BLaER1 (cell line): ENCODE data around the gene TUBD1.
"Not testable (repeated sequence)": the region's sequence is repeated elsewhere in the genome, so short reads cannot be mapped to it uniquely, and the experiment has no call there.

ENCODE experiments used
- H3K27ac ChIP-seq: shearing (Covaris generic); formaldehyde crosslinking; 2 replicates; pipeline ENCODE4 v1.8.1; 2022
- H3K27me3 ChIP-seq: shearing (Covaris generic); formaldehyde crosslinking; 2 replicates; pipeline ENCODE4 v1.8.1; 2022
- H3K36me3 ChIP-seq: shearing (Covaris generic); formaldehyde crosslinking; 2 replicates; pipeline ENCODE4 v1.8.1; 2022
- H3K4me1 ChIP-seq: shearing (Covaris generic); formaldehyde crosslinking; 2 replicates; pipeline ENCODE4 v1.8.1; 2022
- H3K4me2 ChIP-seq: shearing (Covaris generic); formaldehyde crosslinking; 2 replicates; pipeline ENCODE4 v1.8.1; 2022
- H3K4me3 ChIP-seq: shearing (Covaris generic); formaldehyde crosslinking; 2 replicates; pipeline ENCODE4 v1.8.1; 2022
- H3K9ac ChIP-seq: shearing (Covaris generic); formaldehyde crosslinking; 2 replicates; pipeline ENCODE4 v1.8.1; 2022
- H3K9me3 ChIP-seq: shearing (Covaris generic); formaldehyde crosslinking; 2 replicates; pipeline ENCODE4 v1.8.1; 2022
- H4K20me1 ChIP-seq: shearing (Covaris generic); formaldehyde crosslinking; 2 replicates; pipeline ENCODE4 v1.8.1; 2022
- Cebpa-rat ChIP-seq: shearing (Covaris generic); IDR thresholded peaks from 2 replicates; pipeline ENCODE4 v1.8.1; 2022

Gene TUBD1

GRCh38 chr17:59877965-59878364 lies 14.8 kb downstream of the TUBD1 start:
- no peak for TF ChIP-seq Cebpa-rat
- H3K36me3 ChIP-seq = peaks cover 94% of the 10 kb centered on the region

GRCh38 chr17:59876107-59876506 lies 16.6 kb downstream of the TUBD1 start:
- Histone ChIP-seq H3K36me3 (peaks cover 96% of the 10 kb centered on the region), H3K27ac (no peak overlapping the region), H3K4me2 (no peak overlapping the region), H3K27me3 (no peaks in the 10 kb centered on the region), H3K4me3 (no peak overlapping the region), H4K20me1 (no peaks in the 10 kb centered on the region), H3K9me3 (no peaks in the 10 kb centered on the region), H3K4me1 (no peaks in the 10 kb centered on the region), H3K9ac (no peak overlapping the region)
- TF ChIP-seq Cebpa-rat = no peak

More at GRCh38 chr17:59877965-59878364, 14.8 kb downstream of the TUBD1 start:
- Histone ChIP-seq H3K4me1 (no peaks in the 10 kb centered on the region), H3K27ac (no peak overlapping the region), H3K27me3 (no peaks in the 10 kb centered on the region), H3K9me3 (no peaks in the 10 kb centered on the region), H3K4me3 (no peak overlapping the region), H4K20me1 (no peaks in the 10 kb centered on the region), H3K4me2 (no peak overlapping the region), H3K9ac (no peak overlapping the region)

DNA sequence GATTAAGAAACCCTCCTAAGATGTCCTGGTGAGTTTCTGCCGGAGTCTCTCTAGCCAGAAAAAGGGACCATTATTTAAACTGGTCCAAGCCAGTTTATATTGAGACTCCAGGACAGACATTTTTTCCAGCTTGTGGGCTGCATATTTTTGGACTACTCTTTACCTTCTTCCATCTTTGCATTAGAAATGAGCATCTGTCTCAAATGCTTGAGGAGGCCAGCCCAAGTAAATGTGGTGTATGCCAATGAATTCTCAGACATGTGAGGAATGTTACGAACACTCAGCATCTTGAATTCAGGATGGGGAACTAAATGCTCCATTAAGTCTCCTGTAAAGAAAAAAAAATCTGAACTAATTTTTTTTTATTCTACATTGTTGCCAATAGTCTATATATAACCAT lies 18.4 kb downstream of the TUBD1 start:
- Histone ChIP-seq H3K27me3 (no peaks in the 10 kb centered on the region), H3K9me3 (no peaks in the 10 kb centered on the region), H3K4me2 (no peak overlapping the region), H3K9ac (no peak overlapping the region), H3K4me3 (no peak overlapping the region), H3K36me3 (peaks cover 91% of the 10 kb centered on the region), H4K20me1 (no peaks in the 10 kb centered on the region), H3K4me1 (no peaks in the 10 kb centered on the region), H3K27ac (no peak overlapping the region)
- TF ChIP-seq Cebpa-rat = no peak

DNA sequence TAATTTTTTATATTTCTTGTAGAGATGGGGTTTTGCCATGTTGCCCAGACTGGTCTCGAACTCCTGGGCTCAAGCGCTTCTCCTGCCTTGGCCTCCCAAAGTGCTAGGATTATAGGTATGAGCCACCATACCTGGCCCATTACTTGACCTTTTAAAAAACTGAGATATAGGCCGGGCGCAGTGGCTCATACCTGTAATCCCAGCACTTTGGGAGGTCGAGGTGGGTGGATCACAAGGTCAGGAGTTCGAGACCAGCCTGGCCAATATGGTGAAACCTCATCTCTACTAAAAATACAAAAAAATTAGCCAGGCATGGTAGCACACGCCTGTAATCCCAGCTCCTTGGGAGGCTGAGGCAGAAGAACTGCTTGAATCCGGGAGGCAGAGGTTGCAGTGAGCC lies 19.3 kb downstream of the TUBD1 start:
- H4K20me1 ChIP-seq, H3K4me2 ChIP-seq, H3K9ac ChIP-seq, H3K4me1 ChIP-seq, H3K4me3 ChIP-seq, H3K27ac ChIP-seq, H3K27me3 ChIP-seq, H3K9me3 ChIP-seq: not testable (repeated sequence)
- peaks cover 81% of the 10 kb centered on the region for H3K36me3 ChIP-seq

DNA sequence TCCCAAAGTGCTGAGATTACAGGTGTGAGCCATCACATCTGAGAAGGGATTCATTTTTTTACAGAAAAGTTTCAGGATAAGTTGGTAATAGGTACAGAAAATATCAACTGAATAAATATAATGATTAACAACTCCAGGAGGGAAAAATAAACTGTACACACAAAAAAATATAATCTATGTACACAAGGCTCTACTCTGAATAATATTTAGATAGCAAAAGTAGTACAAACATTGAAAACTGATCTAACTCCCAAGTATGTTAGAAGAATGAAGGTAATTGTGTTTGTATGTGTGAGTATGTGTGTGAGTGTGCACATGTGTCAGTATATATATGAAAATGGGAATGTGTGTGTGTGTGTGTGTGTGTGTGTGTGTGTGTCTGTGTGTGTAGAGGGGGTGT lies 20.4 kb downstream of the TUBD1 start:
- no peaks in the 10 kb centered on the region for H3K27me3 ChIP-seq
- H3K9me3 ChIP-seq = no peaks in the 10 kb centered on the region
- H3K27ac ChIP-seq = no peak overlapping the region
- no peak for TF ChIP-seq Cebpa-rat
- H3K4me1 ChIP-seq = no peaks in the 10 kb centered on the region
- no peak overlapping the region for H3K4me3 ChIP-seq
- H3K36me3 ChIP-seq = peaks cover 76% of the 10 kb centered on the region
- no peak overlapping the region for H3K4me2 ChIP-seq
- H3K9ac ChIP-seq = no peak overlapping the region
- no peaks in the 10 kb centered on the region for H4K20me1 ChIP-seq

- no peaks in the 10 kb centered on the region for H3K9me3 ChIP-seq
- no peaks in the 10 kb centered on the region for H3K4me1 ChIP-seq
- no peak overlapping the region for H3K9ac ChIP-seq
- TF ChIP-seq Cebpa-rat = no peak
- H3K36me3 ChIP-seq = peaks cover 72% of the 10 kb centered on the region
- no peak overlapping the region for H3K4me2 ChIP-seq
- H3K4me3 ChIP-seq = no peak overlapping the region
- H4K20me1 ChIP-seq = no peaks in the 10 kb centered on the region
- no peaks in the 10 kb centered on the region for H3K27me3 ChIP-seq
- H3K27ac ChIP-seq = no peak overlapping the region
These were observed 22.3 kb downstream of the TUBD1 start for GRCh38 chr17:59870482-59870881.

DNA sequence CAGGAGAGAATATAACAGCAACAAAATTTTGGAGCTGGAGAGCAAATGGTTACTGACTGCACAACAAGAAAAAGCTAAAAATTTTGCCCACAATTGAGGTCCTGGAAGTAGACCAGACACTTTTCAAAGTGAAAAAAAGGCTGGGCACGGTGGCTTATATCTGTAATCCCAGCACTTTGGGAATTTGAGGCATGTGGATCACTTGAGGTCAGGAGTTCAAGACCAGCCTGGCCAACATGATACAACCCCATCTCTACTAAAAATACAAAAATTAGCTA lies 22.9 kb downstream of the TUBD1 start:
- Histone ChIP-seq H3K4me3 (no peak overlapping the region), H3K9me3 (no peaks in the 10 kb centered on the region), H3K4me1 (no peaks in the 10 kb centered on the region), H3K9ac (no peak overlapping the region), H4K20me1 (no peaks in the 10 kb centered on the region), H3K27me3 (no peaks in the 10 kb centered on the region), H3K36me3 (peaks cover 72% of the 10 kb centered on the region), H3K4me2 (no peak overlapping the region), H3K27ac (no peak overlapping the region)
- TF ChIP-seq Cebpa-rat = no peak

- Histone ChIP-seq H4K20me1 (no peaks in the 10 kb centered on the region), H3K36me3 (peaks cover 70% of the 10 kb centered on the region), H3K4me2 (no peak overlapping the region), H3K27me3 (no peaks in the 10 kb centered on the region), H3K4me1 (no peaks in the 10 kb centered on the region), H3K4me3 (no peak overlapping the region), H3K9ac (no peak overlapping the region), H3K9me3 (no peaks in the 10 kb centered on the region), H3K27ac (no peak overlapping the region)
- TF ChIP-seq Cebpa-rat = no peak
These were observed 29.1 kb downstream of the TUBD1 start for GRCh38 chr17:59863616-59864015.

GRCh38 chr17:59859444-59860025 lies 33.2 kb downstream of the TUBD1 start:
- Histone ChIP-seq H3K27ac (no peak overlapping the region), H3K4me3 (no peak overlapping the region), H3K4me2 (no peak overlapping the region), H3K36me3 (peaks cover 40% of the 10 kb centered on the region), H3K9ac (no peak overlapping the region), H3K9me3 (no peaks in the 10 kb centered on the region), H3K27me3 (no peaks in the 10 kb centered on the region), H3K4me1 (no peaks in the 10 kb centered on the region), H4K20me1 (no peaks in the 10 kb centered on the region)
- no peak for TF ChIP-seq Cebpa-rat

GRCh38 chr17:59858932-59859331 lies 33.8 kb downstream of the TUBD1 start:
- Histone ChIP-seq H3K4me1 (no peaks in the 10 kb centered on the region), H3K4me2 (no peak overlapping the region), H4K20me1 (no peaks in the 10 kb centered on the region), H3K4me3 (no peak overlapping the region), H3K36me3 (peaks cover 34% of the 10 kb centered on the region), H3K9me3 (no peaks in the 10 kb centered on the region), H3K9ac (no peak overlapping the region), H3K27ac (no peak overlapping the region), H3K27me3 (no peaks in the 10 kb centered on the region)
- TF ChIP-seq Cebpa-rat = no peak

DNA sequence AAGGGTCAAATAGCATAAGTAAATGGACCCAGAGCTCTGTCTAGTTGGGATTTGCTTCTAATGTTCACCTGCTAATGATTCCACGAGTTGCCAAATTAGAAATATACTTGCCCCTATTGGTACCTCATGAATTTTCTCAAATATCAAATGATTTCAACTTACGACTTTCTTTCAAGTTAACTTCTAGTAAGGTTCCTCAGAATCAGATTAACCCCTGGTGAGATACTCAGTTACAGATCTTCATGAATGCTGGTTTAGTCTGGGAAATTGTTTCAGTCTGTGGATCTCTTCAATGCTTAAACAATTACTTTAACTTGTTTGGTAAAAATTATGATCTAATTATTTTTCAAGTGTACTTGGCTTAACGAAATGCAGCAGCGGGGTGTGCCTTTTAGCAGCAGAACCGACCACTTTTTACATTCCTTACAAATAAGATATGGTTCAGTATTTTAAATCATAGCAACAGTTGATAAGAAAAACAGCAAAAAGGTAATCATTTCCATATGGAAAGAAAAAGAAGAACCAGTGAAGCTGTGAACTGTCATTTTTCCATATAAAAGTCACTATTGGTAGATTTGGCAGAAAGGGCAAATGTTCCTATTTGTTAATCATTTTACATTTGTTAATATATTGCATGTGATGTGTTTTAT lies 34.5 kb downstream of the TUBD1 start:
- H3K4me2 ChIP-seq = no peak overlapping the region
- no peak overlapping the region for H3K4me3 ChIP-seq
- no peak overlapping the region for H3K9ac ChIP-seq
- H3K27me3 ChIP-seq = no peaks in the 10 kb centered on the region
- H3K36me3 ChIP-seq = peaks cover 28% of the 10 kb centered on the region
- H4K20me1 ChIP-seq = no peaks in the 10 kb centered on the region
- H3K27ac ChIP-seq = no peak overlapping the region
- no peaks in the 10 kb centered on the region for H3K4me1 ChIP-seq
- no peak for TF ChIP-seq Cebpa-rat
- H3K9me3 ChIP-seq = no peaks in the 10 kb centered on the region
